Upper lobe of left lung (tissue), 4 donors: Measurements from ENCODE around the gene RPS14.

ENCODE experiments used
- CTCF ChIP-seq, 6 experiments: fragments of 450-650 bp in 4 of 6; fragments of 200-600 bp in 2 of 6; sonication (generic) in 2 of 6; IDR thresholded peaks; one replicate each; pipeline ENCODE4 v1.5.1; 2016 to 2019; ENCODE audit warnings: antibody characterized with exemption in 6 of 6
- EP300 ChIP-seq, 4 donors: sonication (generic); formaldehyde crosslinking; IDR thresholded peaks; one replicate each; pipeline ENCODE4 v1.5.1; 2017; ENCODE audit warnings: antibody characterized with exemption in 4 of 4, control low read depth in 2 of 4
- POLR2A ChIP-seq, 4 donors: fragments of 450-650 bp; IDR thresholded peaks; one replicate each; pipeline ENCODE4 v1.5.1; 2016 to 2017; ENCODE audit warnings: antibody characterized with exemption in 4 of 4, mild to moderate bottlenecking in 2 of 4
- POLR2AphosphoS5 ChIP-seq, 2 donors: sonication (generic); formaldehyde crosslinking; IDR thresholded peaks; one replicate each; pipeline ENCODE4 v1.5.1; 2017; ENCODE audit warnings: antibody characterized with exemption in 2 of 2

- TF ChIP-seq CTCF (IDR thresholded peaks at IDR 0.05) (peak; percentile 63 to 91 (median 88)), POLR2AphosphoS5 (IDR thresholded peaks at IDR 0.05) (no peak), POLR2A (IDR thresholded peaks at IDR 0.05) (no peak), EP300 (IDR thresholded peaks at IDR 0.05) (no peak)
These were observed 13.3 kb downstream of the RPS14 start for GRCh38 chr5:150436141-150436680.
